Mesendoderm (in vitro differentiated cells): Measurements from ENCODE around the gene APBB2.
"Not testable (repeated sequence)": the region's sequence is repeated elsewhere in the genome, so short reads cannot be mapped to it uniquely, and the experiment has no call there.

Experiments used
- DNase-seq: peaks from one replicate; pipeline ENCODE4 v3.0.0; 2013
- H2AK5ac ChIP-seq: 2 replicates; pipeline ENCODE4 v1.6.1; 2013; ENCODE audit warnings: low read length, inconsistent platforms
- H2BK120ac ChIP-seq: 2 replicates; pipeline ENCODE4 v1.6.1; 2013; ENCODE audit warnings: low read depth, mild to moderate bottlenecking, low read length, moderate library complexity, mixed read lengths
- H2BK15ac ChIP-seq: replicated peaks from 2 replicates; pipeline ENCODE4 v1.6.1; 2013; ENCODE audit warnings: low read depth, mild to moderate bottlenecking, moderate library complexity
- H2BK5ac ChIP-seq: 2 replicates; pipeline ENCODE4 v1.6.1; 2013; ENCODE audit warnings: low read length, inconsistent platforms
- H3K18ac ChIP-seq: 2 replicates; pipeline ENCODE4 v1.6.1; 2013; ENCODE audit warnings: mild to moderate bottlenecking, low read length, mixed read lengths
- H3K23ac ChIP-seq: one replicate; pipeline ENCODE4 v1.6.1; 2013; ENCODE audit warnings: low read length
- H3K27ac ChIP-seq: 2 replicates; pipeline ENCODE4 v1.5.1; 2013; ENCODE audit warnings: low read depth, mild to moderate bottlenecking, inconsistent platforms, low read length, moderate library complexity
- H3K27me3 ChIP-seq: 2 replicates; pipeline ENCODE4 v1.6.1; 2013; ENCODE audit warnings: low read length, control low read depth, mild to moderate bottlenecking, inconsistent platforms; ENCODE audit not compliant: insufficient read depth, poor library complexity
- H3K36me3 ChIP-seq: 2 replicates; pipeline ENCODE4 v1.6.1; 2013; ENCODE audit warnings: low read length, inconsistent platforms; ENCODE audit not compliant: control insufficient read depth, insufficient read depth
- H3K4ac ChIP-seq: one replicate; pipeline ENCODE4 v1.6.1; 2013; ENCODE audit warnings: low read depth, mild to moderate bottlenecking, low read length, moderate library complexity
- H3K4me1 ChIP-seq: 2 replicates; pipeline ENCODE4 v1.6.1; 2013; ENCODE audit warnings: low read depth, low read length, inconsistent platforms; ENCODE audit not compliant: control insufficient read depth
- H3K4me2 ChIP-seq: 2 replicates; pipeline ENCODE4 v1.6.1; 2013; ENCODE audit warnings: low read length
- H3K4me3 ChIP-seq: 2 replicates; pipeline ENCODE4 v1.5.1; 2013; ENCODE audit warnings: mild to moderate bottlenecking, low read length
- H3K56ac ChIP-seq: one replicate; pipeline ENCODE4 v1.6.1; 2013; ENCODE audit warnings: low read length
- H3K79me1 ChIP-seq: 2 replicates; pipeline ENCODE4 v1.6.1; 2013; ENCODE audit warnings: low read length, inconsistent platforms
- H3K79me2 ChIP-seq: 2 replicates; pipeline ENCODE4 v1.6.1; 2013; ENCODE audit warnings: mild to moderate bottlenecking, low read length; ENCODE audit not compliant: control insufficient read depth, insufficient read depth
- H3K9ac ChIP-seq: 2 replicates; pipeline ENCODE4 v1.6.1; 2013; ENCODE audit warnings: low read length, inconsistent platforms
- H4K5ac ChIP-seq: one replicate; pipeline ENCODE4 v1.6.1; 2013; ENCODE audit warnings: low read length
- H4K8ac ChIP-seq: one replicate; pipeline ENCODE4 v1.6.1; 2013; ENCODE audit warnings: low read depth, mild to moderate bottlenecking, control low read depth, low read length, moderate library complexity
- WGBS: extraction: QIAGEN DNeasy Blood & Tissue Kit; methylation state at CpG from one replicate; pipeline ENCODE4 v1.1.7; 2013; ENCODE audit warnings: low lambda C conversion rate, missing lambda C conversion rate; ENCODE audit not compliant: insufficient coverage; ENCODE audit errors: extremely low coverage; 5-methylcytosine and 5-hydroxymethylcytosine counted together

The APBB2 gene

GRCh38 chr4:40822420-40823166 is 391.7 kb downstream of the APBB2 start:
- no CpG with 5 or more reads among the region's 8 CpGs for WGBS
- no peak overlapping the region for H2BK15ac ChIP-seq
- H3K4ac ChIP-seq = no peak overlapping the region
- no peak overlapping the region for H3K23ac ChIP-seq
- H2BK120ac ChIP-seq = no peak overlapping the region
- H3K18ac ChIP-seq = no peak overlapping the region
- H3K27me3 ChIP-seq = no peaks in the 10 kb centered on the region
- no peak overlapping the region for H3K9ac ChIP-seq
- no peak overlapping the region for H3K4me2 ChIP-seq
- peaks cover 5% of the 10 kb centered on the region for H3K36me3 ChIP-seq
- no peak overlapping the region for H4K8ac ChIP-seq
- no peak for DNase-seq
- H3K79me2 ChIP-seq = no peaks in the 10 kb centered on the region
- no peaks in the 10 kb centered on the region for H3K4me1 ChIP-seq
- H3K4me3 ChIP-seq = no peak overlapping the region
- no peak overlapping the region for H2BK5ac ChIP-seq
- H3K79me1 ChIP-seq = no peaks in the 10 kb centered on the region
- H4K5ac ChIP-seq = no peak overlapping the region
- no peak overlapping the region for H3K56ac ChIP-seq
- H2AK5ac ChIP-seq = no peak overlapping the region
- H3K27ac ChIP-seq = no peak overlapping the region

GRCh38 chr4:40820101-40820500 is 394.2 kb downstream of the APBB2 start:
- Histone ChIP-seq H3K9ac (no peak overlapping the region), H3K56ac (no peak overlapping the region), H4K8ac (no peak overlapping the region), H3K27me3 (no peaks in the 10 kb centered on the region), H2BK15ac (no peak overlapping the region), H3K4me3 (no peak overlapping the region), H4K5ac (no peak overlapping the region), H3K36me3 (peaks cover 7% of the 10 kb centered on the region), H3K23ac (no peak overlapping the region), H3K27ac (no peak overlapping the region), H2BK5ac (no peak overlapping the region), H2BK120ac (no peak overlapping the region), H3K79me2 (no peaks in the 10 kb centered on the region), H3K4ac (no peak overlapping the region), H3K4me2 (no peak overlapping the region), H3K18ac (no peak overlapping the region), H3K79me1 (no peaks in the 10 kb centered on the region), H2AK5ac (no peak overlapping the region), H3K4me1 (no peaks in the 10 kb centered on the region)
- no CpG with 5 or more reads among the region's 11 CpGs for WGBS
- DNase-seq = no peak

DNA sequence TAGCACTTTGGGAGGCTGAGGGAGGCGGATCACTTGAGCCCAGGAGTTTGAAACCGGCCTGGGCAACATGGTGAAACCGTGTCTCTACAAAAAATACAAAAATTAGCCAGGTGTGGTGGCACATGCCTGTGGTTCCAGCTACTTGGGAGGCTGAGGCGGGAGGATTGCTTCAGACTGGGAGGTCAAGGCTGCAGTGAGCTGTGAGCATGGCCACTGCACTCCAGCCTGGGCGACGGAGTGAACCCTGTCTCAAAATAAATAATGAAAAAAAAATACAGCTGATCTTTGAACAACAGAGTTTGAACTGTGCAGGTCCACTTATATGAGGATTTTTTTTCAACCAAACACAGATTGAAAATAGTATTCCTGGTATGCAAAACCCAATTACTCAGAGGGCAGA is 397.2 kb downstream of the APBB2 start:
- H3K27ac ChIP-seq, H3K36me3 ChIP-seq, DNase-seq: not testable (repeated sequence)

DNA sequence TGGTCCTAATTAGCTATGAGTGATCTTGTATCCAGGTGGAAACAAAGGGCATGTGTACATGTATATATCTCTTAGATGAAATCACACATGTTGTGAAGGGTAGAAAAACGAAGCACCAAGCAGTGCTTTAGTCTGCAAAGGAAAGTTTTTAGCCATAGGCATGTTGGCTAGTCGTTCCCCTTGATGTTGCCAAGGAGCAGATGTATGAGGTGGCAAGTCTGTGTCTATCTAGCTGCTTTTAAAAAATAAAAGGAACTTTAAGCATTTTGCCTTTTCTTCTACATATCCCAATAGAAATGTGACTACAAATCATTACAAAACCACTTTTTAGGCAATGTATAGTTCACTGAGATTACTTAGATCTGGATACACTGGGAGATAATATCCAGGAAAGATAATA is 401.5 kb downstream of the APBB2 start:
- no peak overlapping the region for H2BK15ac ChIP-seq
- no peak overlapping the region for H3K9ac ChIP-seq
- H3K4me2 ChIP-seq = no peak overlapping the region
- H3K79me2 ChIP-seq = no peaks in the 10 kb centered on the region
- no peak overlapping the region for H4K5ac ChIP-seq
- WGBS = no CpG with 5 or more reads among the region's 2 CpGs
- H3K36me3 ChIP-seq = peaks cover 3% of the 10 kb centered on the region
- H3K27ac ChIP-seq = no peak overlapping the region
- no peak overlapping the region for H2AK5ac ChIP-seq
- DNase-seq = no peak
- H3K23ac ChIP-seq = no peak overlapping the region
- no peak overlapping the region for H2BK120ac ChIP-seq
- no peak overlapping the region for H4K8ac ChIP-seq
- no peak overlapping the region for H3K4ac ChIP-seq
- H3K4me1 ChIP-seq = no peaks in the 10 kb centered on the region
- H3K79me1 ChIP-seq = no peaks in the 10 kb centered on the region
- no peak overlapping the region for H3K18ac ChIP-seq
- H3K56ac ChIP-seq = no peak overlapping the region
- no peaks in the 10 kb centered on the region for H3K27me3 ChIP-seq
- no peak overlapping the region for H2BK5ac ChIP-seq
- no peak overlapping the region for H3K4me3 ChIP-seq

More for the DNA sequence above, 397.2 kb downstream of the APBB2 start:
- not testable (repeated sequence) for H3K79me1 ChIP-seq, H3K4ac ChIP-seq, H3K27me3 ChIP-seq, H3K23ac ChIP-seq, H2BK5ac ChIP-seq, H2AK5ac ChIP-seq, H3K79me2 ChIP-seq, H3K56ac ChIP-seq, H2BK15ac ChIP-seq, H4K8ac ChIP-seq, H2BK120ac ChIP-seq, H3K4me2 ChIP-seq, H3K4me3 ChIP-seq, H3K18ac ChIP-seq, H3K9ac ChIP-seq, H3K4me1 ChIP-seq, H4K5ac ChIP-seq
- WGBS = no CpG with 5 or more reads among the region's 6 CpGs

DNA sequence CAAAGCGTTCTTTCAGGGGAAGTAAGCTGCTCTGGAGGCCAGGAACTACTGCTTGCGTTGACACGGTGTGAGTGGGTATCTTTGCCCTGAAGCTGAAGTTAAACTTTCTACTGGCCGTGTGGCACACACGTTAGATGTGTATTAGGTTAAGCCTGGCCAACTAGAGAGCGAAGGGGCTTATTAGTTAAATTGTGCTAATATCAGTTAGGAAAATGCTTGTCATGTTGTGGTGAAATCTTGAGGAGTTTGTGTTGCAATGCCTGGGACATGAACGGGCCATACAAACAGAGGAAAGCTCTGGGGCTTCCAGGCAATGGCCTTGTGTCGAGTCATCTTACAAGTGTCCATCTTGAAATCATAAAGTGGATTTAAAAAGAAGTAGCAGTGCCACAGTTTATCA is 402.0 kb downstream of the APBB2 start:
- Histone ChIP-seq H4K8ac (no peak overlapping the region), H3K4me3 (no peak overlapping the region), H3K79me2 (no peaks in the 10 kb centered on the region), H3K36me3 (peaks cover 2% of the 10 kb centered on the region), H3K79me1 (no peaks in the 10 kb centered on the region), H3K23ac (no peak overlapping the region), H3K56ac (no peak overlapping the region), H3K9ac (no peak overlapping the region), H4K5ac (no peak overlapping the region), H2BK5ac (no peak overlapping the region), H3K4me2 (no peak overlapping the region), H3K4me1 (no peaks in the 10 kb centered on the region), H3K27me3 (no peaks in the 10 kb centered on the region), H2BK120ac (no peak overlapping the region), H3K18ac (no peak overlapping the region), H2AK5ac (no peak overlapping the region), H2BK15ac (no peak overlapping the region), H3K27ac (no peak overlapping the region), H3K4ac (no peak overlapping the region)
- WGBS = no CpG with 5 or more reads among the region's 8 CpGs
- DNase-seq = no peak

GRCh38 chr4:40811956-40812355 is 402.4 kb downstream of the APBB2 start:
- no CpG with 5 or more reads among the region's 7 CpGs for WGBS
- Histone ChIP-seq H3K79me1 (no peaks in the 10 kb centered on the region), H3K23ac (no peak overlapping the region), H2BK120ac (no peak overlapping the region), H4K8ac (no peak overlapping the region), H3K79me2 (no peaks in the 10 kb centered on the region), H3K27ac (no peak overlapping the region), H2BK15ac (no peak overlapping the region), H4K5ac (no peak overlapping the region), H2BK5ac (no peak overlapping the region), H3K36me3 (peaks cover 2% of the 10 kb centered on the region), H3K4ac (no peak overlapping the region), H3K4me3 (no peak overlapping the region), H3K9ac (no peak overlapping the region), H3K56ac (no peak overlapping the region), H3K4me2 (no peak overlapping the region), H2AK5ac (no peak overlapping the region), H3K4me1 (no peaks in the 10 kb centered on the region), H3K18ac (no peak overlapping the region), H3K27me3 (no peaks in the 10 kb centered on the region)
- DNase-seq = no peak
